ENCODE results near the gene EIF4G1.
A peak's percentile ranks its signal among the peaks of the same experiment; 100 is the strongest.

Gene EIF4G1

GRCh38 chr3:184368586-184369183 lies 54.3 kb downstream of the EIF4G1 start:
- DNase-seq (ENCODE audit: low read depth in 2 of 2) = no peak

DNA sequence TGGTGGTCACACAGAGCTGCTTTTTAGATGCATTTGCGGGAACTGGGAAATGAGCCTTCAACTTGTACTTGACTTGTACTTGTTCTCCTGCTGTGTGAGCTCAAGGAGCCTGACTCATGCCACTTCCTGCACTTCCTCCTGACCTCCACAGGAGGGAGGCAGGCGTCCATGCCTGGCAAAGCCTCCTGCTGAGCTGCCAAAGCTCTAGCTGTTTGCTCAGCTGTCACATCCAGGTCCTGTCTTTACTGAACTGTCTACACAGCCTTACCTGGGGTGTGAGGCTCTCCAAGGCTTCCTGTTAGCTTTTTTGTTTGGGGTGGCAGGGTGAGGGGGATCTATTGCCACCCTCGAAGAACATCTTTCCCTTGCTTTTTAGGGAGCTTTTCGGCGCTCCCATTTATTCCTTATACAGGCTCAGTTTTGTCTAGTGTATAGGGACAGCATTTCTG lies 57.2 kb downstream of the EIF4G1 start:
- DNase-seq (ENCODE audit: low read depth in 2 of 2) = peak; percentile 55 to 57

GRCh38 chr3:184372296-184372821 lies 58.0 kb downstream of the EIF4G1 start:
- no peak for DNase-seq (ENCODE audit: low read depth in 2 of 2)

DNA sequence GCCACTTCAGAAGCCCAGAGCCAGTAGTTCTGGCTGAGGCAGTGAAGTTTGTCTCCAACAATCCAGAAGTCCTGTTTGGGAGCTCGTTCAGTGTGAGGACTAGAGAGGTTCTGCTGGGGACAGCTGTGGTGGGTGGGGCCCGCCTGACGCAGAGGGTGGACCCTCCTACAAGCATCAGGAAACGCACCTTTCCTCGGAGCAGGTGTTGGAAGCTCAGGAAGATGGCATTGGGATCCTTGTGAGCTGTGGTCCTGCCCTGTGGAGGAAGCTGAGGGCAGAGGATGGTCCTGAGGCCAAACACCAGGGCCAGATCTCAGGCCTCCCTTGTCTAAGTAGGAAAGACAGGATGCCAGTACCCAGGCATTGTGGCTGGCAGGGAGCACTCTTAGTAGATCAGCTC lies 58.5 kb downstream of the EIF4G1 start:
- DNase-seq (ENCODE audit: low read depth in 2 of 2) = no peak

GRCh38 chr3:184373422-184373821 lies 59.0 kb downstream of the EIF4G1 start:
- DNase-seq (ENCODE audit: low read depth in 2 of 2) = no peak

DNA sequence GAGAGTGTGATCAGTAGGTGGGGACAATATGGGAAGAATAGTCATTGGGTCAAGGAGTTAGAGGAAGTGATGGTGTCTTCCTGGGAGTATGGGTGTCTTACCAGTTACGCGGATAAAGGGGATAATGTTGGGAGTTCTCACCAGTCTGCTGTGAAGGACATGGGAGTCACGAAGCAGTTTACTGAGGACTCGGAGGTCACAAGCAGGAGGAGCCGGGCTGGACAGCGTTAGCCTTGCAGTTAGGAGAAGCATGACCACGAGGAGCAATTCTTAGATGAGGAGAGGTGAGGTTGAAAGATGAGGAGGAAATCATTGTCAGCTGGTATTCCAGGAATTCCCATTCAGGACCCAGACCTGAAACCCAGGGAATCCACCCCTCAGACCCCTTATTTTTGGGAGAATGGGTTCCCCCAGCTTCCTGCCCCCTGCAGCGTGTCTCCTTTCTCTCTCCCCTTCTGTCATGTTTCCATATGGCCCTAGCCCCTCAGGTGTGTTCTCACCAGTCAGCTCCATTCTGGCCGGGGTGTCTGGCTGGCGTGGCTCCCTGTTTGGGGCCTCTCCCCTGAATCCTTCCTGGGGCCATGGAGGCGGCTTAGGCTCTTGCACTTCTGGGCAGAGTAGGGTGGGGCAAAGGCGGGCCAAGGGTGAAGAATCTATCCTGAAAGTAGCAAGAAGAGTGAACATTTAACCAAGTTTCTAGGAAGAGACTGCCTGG lies 61.5 kb downstream of the EIF4G1 start:
- DNase-seq (ENCODE audit: low read depth in 2 of 2) = no peak

- no peak for DNase-seq (ENCODE audit: low read depth in 2 of 2)
Observed at GRCh38 chr3:184377374-184377773, 63.0 kb downstream of the EIF4G1 start.

GRCh38 chr3:184377882-184378445 lies 63.6 kb downstream of the EIF4G1 start, which contains the start of gene THPO:
TSS of gene THPO (minus strand) at chr3:184378207. CDS start at chr3:184376259, 1,948 bp downstream.
- DNase-seq (ENCODE audit: low read depth in 2 of 2) = no peak

- DNase-seq (ENCODE audit: low read depth in 2 of 2) = no peak
Observed at GRCh38 chr3:184378651-184379357, 64.4 kb downstream of the EIF4G1 start.

DNA sequence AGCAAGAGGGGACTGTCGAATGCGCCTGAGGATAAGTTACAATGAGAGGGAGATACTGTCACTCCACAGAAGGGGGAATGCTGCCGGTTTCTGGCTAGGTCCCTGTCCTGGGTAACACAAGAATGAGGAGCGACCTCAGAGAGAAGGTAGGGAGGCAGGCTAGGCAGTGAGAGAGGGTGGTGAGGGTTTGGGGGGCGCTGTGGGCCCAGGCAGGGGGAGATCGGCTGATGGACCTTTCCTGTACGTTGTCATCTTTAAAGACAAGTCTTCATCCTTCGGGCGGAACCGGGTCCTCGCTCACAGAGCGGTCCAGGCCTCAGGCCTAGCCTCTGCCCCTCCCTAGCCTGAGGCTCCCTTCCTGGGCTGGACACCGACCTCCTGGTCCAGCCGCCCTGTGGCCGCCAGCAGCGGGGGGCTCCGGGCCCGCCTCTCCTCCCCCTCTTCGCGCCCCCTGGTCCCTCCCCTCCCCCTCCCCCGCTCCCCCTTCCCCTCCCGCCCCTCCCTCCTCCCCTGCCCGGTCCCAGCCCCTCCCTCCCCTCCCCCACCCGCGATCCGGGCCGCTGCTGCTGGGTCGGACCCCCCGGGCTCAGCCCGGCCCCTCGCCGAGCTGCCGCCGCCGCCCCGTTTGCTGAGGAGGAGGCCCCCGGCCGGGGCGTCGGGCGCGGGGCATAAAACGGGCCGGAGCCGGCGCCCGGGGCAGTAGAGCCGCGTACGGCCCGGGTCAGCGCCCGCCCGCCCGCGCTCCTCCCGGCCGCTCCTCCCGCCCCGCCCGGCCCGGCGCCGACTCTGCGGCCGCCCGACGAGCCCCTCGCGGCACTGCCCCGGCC lies 65.2 kb downstream of the EIF4G1 start, which contains the start of gene CHRD:
CHRD (plus strand) TSS at position 697 of the 827 bp plus-strand sequence. CDS start 265 bp downstream, outside the sequence.
- no peak for DNase-seq (ENCODE audit: low read depth in 2 of 2)

GRCh38 chr3:184380185-184380626 lies 65.8 kb downstream of the EIF4G1 start:
- DNase-seq (ENCODE audit: low read depth in 2 of 2) = no peak

DNA sequence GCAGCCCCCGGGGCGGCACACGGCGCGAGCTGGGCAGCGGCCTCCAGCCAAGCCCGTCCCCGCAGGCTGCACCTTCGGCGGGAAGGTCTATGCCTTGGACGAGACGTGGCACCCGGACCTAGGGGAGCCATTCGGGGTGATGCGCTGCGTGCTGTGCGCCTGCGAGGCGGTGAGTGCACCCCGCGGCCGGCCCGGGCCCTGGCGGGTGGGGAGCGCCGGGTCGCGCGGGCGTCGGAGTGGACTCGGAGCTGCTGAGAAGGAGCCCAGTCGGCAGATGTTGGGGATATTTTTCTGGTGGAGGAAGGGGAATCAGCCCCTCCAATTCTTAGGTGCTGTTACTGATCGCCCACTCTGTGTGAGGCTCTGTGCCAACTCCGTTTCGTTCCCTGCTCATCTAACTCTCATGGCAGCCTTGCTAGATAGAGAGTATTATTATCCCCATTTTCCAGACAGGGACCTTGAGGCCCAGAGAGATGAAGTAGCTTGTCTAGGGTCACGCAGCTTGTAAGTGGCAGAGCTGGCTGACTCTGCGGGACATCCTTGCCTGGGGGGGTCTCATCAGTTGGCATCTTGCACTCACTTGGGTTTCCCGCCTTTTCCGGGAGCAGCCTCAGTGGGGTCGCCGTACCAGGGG lies 66.3 kb downstream of the EIF4G1 start:
- DNase-seq (ENCODE audit: low read depth in 2 of 2) = no peak

- DNase-seq (ENCODE audit: low read depth in 2 of 2) = no peak
Observed at GRCh38 chr3:184381261-184382224, 67.1 kb downstream of the EIF4G1 start.

DNA sequence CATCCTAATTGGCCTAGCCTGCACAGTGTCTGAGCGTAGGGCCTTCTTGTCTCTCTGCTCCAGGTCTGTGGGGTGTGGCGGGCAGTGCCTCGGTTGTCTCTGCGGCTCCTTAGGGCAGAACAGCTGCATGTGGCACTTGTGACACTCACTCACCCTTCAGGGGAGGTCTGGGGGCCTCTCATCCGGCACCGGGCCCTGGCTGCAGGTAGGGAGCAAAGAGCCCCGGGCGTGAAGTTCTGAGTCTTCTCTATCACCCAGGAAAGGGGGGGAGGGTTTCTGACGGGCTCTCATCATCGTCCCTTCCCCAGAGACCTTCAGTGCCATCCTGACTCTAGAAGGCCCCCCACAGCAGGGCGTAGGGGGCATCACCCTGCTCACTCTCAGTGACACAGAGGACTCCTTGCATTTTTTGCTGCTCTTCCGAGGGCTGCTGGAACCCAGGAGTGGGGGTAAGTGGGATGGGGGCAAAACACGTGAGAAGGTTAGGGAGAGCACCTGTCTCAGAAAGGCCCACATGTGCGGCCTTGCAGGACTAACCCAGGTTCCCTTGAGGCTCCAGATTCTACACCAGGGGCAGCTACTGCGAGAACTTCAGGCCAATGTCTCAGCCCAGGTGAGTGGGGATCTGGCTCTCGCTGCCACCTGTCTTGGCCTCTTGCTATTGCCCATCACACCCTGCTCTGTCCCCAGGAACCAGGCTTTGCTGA lies 68.1 kb downstream of the EIF4G1 start:
- no peak for DNase-seq (ENCODE audit: low read depth in 2 of 2)

- no peak for DNase-seq (ENCODE audit: low read depth in 2 of 2)
Observed at GRCh38 chr3:184383033-184383740, 68.8 kb downstream of the EIF4G1 start.

GRCh38 chr3:184384342-184384741 lies 69.9 kb downstream of the EIF4G1 start:
- no peak for DNase-seq (ENCODE audit: low read depth in 2 of 2)

All from fibroblast of skin of left biceps (primary cell).